Vagina (tissue), 2 donors: ENCODE results near the gene CMIP. TPM values are rescaled to one million over a fixed set of nuclear protein-coding genes. Genes with fewer than 3 reads are reported as not detected.
A peak's percentile ranks its signal among the peaks of the same experiment; 100 is the strongest.

Experiments used
- DNase-seq, 2 donors: peaks; one replicate each; pipeline ENCODE4 v3.0.0-alpha.2; 2017; ENCODE audit errors: extremely low spot score in 2 of 2
- H3K27ac ChIP-seq: fragments of 200-600 bp; sonication (generic); one replicate; pipeline ENCODE4 v1.5.1; 2019
- H3K27me3 ChIP-seq: fragments of 200-600 bp; sonication (generic); one replicate; pipeline ENCODE4 v1.5.1; 2019
- H3K36me3 ChIP-seq, 2 donors: fragments of 200-600 bp; sonication (generic); one replicate each; pipeline ENCODE4 v1.5.1; 2017 to 2019
- H3K4me1 ChIP-seq: fragments of 200-600 bp; sonication (generic); one replicate; pipeline ENCODE4 v1.5.1; 2019
- H3K4me3 ChIP-seq, 2 donors: fragments of 200-600 bp; sonication (generic); 1 replicate in 1 of 2; 2 replicates in 1 of 2; pipeline ENCODE4 v1.5.1; 2016 to 2019
- H3K9me3 ChIP-seq: fragments of 200-600 bp; sonication (generic); one replicate; pipeline ENCODE4 v1.5.1; 2019
- POLR2A ChIP-seq, 2 donors: fragments of 450-650 bp; IDR thresholded peaks; one replicate each; pipeline ENCODE4 v1.6.1; 2017; ENCODE audit warnings: antibody characterized with exemption in 2 of 2, mild to moderate bottlenecking in 2 of 2, moderate library complexity in 2 of 2
- POLR2AphosphoS5 ChIP-seq, 2 donors: sonication (generic); formaldehyde crosslinking; IDR thresholded peaks; one replicate each; pipeline ENCODE4 v1.9.0; 2017; ENCODE audit warnings: antibody characterized with exemption in 2 of 2, mild to moderate bottlenecking in 2 of 2, low read depth in 1 of 2; ENCODE audit not compliant: insufficient read depth in 1 of 2
- intact Hi-C: fragments of 100-400 bp; cut with DNase I; formaldehyde crosslinking; loops from one replicate; pipeline ENCODE4 v1.15.1; 2023
- total RNA-seq: library from RNA; depleted of rRNA; stranded (reverse); fragments of >200 nt; gene quantifications from one replicate; pipeline ENCODE4 v1.2.3, GENCODE V29; 2016
- TF ChIP-seq, protein P1 (sequence below), 3 experiments: fragments of 450-650 bp in 2 of 3; fragments of 200-600 bp in 1 of 3; sonication (generic) in 1 of 3; IDR thresholded peaks; one replicate each; pipeline ENCODE4 v1.5.1; 2017 to 2019; ENCODE audit warnings: antibody characterized with exemption in 3 of 3, mild to moderate bottlenecking in 2 of 3, moderate library complexity in 2 of 3

The CMIP gene
- total RNA-seq, 1 donor from 2014 or later = 66.3 TPM

DNA sequence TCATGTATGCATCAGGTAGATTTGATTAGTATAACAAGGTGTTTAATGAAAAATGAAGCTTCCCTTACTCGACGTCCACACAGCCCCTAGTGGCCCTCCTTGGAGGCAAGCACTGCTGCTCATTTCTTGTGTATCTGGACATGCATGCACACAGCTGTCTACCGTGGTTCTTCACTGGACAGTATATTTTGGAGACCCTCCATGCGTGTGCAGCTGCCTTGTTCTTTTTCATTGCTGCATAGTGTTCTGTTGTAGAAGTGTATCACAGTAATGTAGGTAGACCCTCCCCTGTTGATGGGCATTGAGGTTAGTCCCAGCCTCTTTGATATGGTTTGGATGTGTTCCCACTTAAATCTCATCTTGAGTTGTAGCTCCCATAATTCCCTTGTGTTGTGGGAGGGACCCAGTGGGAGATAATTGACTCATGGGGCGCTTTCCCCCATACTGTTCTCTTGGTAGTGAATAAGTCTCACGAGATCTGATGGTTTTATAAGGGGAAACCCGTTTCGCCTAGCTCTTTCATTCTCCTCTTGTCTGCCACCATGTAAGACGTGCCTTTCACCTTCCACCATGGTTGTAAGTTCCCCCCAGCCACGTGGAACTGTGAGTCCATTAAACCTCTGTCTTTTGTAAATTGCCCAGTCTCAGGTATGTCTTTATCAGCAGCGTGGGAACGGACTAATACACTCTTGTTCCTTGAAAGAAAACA is 6.3 kb downstream of the CMIP start:
- H3K9me3 ChIP-seq = no peaks in the 10 kb centered on the region
- no peaks in the 10 kb centered on the region for H3K36me3 ChIP-seq
- no peak for TF ChIP-seq POLR2A (IDR thresholded peaks at IDR 0.05)
- TF ChIP-seq POLR2AphosphoS5 (IDR thresholded peaks at IDR 0.05; ENCODE audit: insufficient read depth in 1 of 2, low read depth in 1 of 2) = no peak
- TF ChIP-seq, protein P1, sequence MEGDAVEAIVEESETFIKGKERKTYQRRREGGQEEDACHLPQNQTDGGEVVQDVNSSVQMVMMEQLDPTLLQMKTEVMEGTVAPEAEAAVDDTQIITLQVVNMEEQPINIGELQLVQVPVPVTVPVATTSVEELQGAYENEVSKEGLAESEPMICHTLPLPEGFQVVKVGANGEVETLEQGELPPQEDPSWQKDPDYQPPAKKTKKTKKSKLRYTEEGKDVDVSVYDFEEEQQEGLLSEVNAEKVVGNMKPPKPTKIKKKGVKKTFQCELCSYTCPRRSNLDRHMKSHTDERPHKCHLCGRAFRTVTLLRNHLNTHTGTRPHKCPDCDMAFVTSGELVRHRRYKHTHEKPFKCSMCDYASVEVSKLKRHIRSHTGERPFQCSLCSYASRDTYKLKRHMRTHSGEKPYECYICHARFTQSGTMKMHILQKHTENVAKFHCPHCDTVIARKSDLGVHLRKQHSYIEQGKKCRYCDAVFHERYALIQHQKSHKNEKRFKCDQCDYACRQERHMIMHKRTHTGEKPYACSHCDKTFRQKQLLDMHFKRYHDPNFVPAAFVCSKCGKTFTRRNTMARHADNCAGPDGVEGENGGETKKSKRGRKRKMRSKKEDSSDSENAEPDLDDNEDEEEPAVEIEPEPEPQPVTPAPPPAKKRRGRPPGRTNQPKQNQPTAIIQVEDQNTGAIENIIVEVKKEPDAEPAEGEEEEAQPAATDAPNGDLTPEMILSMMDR (IDR thresholded peaks at IDR 0.05) = no peak
- peaks cover 76% of the 10 kb centered on the region for H3K4me1 ChIP-seq
- intact Hi-C loops = no loop called here
- DNase-seq = no peak
- H3K27me3 ChIP-seq = no peaks in the 10 kb centered on the region
- H3K27ac ChIP-seq = peak overlapping the region; percentile 43
- no peak overlapping the region for H3K4me3 ChIP-seq

DNA sequence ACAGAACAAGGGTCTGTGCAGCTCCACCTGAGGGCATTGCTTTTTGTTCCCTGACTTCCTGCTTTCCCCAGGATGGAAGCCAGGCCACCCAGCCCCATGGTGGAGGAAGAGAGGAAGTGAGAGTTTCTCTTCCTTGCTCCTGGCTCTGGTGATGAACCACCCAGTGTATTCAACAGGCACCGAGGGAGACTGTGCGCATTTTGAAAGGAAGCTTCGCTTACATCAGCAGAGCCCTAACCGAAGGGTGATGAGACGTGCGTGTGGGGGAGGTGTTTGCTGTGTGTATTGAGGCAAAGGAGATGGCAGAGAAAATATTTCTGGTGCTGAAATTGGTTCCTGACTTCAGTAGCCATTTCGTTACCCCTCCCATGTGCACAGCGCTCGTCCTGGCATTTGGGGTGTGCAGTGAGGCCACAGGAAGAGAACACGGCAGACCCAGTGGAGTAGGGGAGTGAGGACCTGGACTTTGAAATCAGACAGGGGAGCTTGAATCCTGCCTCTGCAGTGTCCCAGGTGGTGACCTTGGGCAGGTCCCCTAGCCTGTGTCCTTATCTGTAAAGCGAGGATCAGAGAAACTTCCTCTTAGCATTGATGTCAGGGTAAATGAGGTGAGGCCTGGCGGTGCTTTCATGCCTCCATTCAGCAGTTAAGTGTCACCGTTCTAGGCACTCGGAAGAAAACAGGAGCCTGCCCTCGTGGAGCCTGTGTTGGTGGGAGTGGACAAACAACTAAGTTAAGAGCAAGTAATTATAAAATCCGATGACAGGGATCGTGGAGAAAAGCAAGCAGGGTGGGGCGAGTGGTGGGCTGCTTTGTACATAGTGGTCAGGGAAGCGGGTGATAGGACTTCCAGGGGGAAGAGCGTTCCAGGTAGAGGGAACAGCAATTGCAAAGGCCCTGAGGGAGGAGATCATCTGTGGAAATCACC is 7.4 kb downstream of the CMIP start:
- Histone ChIP-seq H3K9me3 (no peaks in the 10 kb centered on the region), H3K36me3 (no peaks in the 10 kb centered on the region), H3K27me3 (no peaks in the 10 kb centered on the region), H3K4me3 (no peak overlapping the region), H3K27ac (peak overlapping the region; percentile 43), H3K4me1 (peaks cover 80% of the 10 kb centered on the region)
- no peak for DNase-seq
- intact Hi-C loops = no loop called here
- TF ChIP-seq, protein P1 (IDR thresholded peaks at IDR 0.05) = no peak
- TF ChIP-seq POLR2AphosphoS5 (IDR thresholded peaks at IDR 0.05; ENCODE audit: insufficient read depth in 1 of 2, low read depth in 1 of 2) (no peak), POLR2A (IDR thresholded peaks at IDR 0.05) (no peak)

DNA sequence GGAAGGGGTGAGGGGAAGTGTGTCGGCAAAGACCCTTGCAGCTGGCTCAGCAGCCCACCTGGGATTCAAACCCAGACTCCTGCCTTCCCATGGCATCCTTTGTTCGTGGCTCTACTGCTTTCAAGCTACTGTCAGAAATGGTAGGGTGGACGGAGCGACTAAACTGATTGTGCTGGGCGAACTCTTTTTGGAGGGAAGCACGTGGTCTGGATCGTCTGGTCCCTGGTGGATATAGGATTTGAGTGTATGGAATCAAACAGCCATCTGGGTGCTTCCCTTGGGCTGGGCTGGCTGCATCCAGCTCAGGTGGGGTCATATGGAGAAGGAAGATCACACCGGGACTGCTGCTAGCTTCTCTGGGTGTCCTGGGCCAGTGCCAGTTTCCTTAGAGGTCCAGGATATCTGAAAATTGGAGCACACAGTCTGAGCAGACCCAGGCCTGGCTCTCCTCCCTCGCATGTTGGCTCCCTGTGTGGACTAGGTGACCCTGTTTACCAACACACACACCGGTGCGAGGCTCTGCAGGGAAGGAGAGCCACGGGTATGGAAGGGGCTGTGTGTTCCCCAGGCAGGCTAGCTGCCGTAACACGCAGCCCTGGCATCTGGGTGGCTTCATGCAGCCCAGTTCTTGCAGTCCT is 8.6 kb downstream of the CMIP start:
- intact Hi-C loops = no loop called here
- peak overlapping the region; percentile 2 for H3K27ac ChIP-seq
- H3K36me3 ChIP-seq = no peaks in the 10 kb centered on the region
- no peak overlapping the region for H3K4me3 ChIP-seq
- H3K4me1 ChIP-seq = peaks cover 80% of the 10 kb centered on the region
- TF ChIP-seq POLR2A (IDR thresholded peaks at IDR 0.05) (no peak), POLR2AphosphoS5 (IDR thresholded peaks at IDR 0.05; ENCODE audit: insufficient read depth in 1 of 2, low read depth in 1 of 2) (no peak)
- TF ChIP-seq, protein P1 (IDR thresholded peaks at IDR 0.05) = no peak
- H3K9me3 ChIP-seq = no peaks in the 10 kb centered on the region
- no peaks in the 10 kb centered on the region for H3K27me3 ChIP-seq
- no peak for DNase-seq

DNA sequence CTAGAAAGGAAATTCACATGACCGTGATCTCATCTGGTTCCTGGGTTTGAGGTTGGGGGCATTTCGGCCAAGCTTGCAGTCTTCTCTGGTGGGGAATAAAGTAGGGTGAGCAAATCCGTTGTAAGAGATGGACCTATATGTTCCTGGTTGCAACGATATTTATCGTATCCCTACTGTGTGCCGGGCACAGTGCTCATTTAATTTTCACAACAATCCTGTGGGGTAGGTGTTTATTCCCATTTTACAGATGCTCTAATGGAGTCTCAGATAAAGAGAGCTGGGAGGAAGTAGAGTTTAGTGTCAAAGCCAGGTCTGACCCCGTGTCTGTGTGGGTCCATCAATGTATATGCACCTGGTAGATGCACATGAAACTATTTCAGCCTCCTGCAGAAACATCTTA is 9.4 kb downstream of the CMIP start:
- Histone ChIP-seq H3K9me3 (no peaks in the 10 kb centered on the region), H3K27me3 (no peaks in the 10 kb centered on the region), H3K27ac (no peak overlapping the region), H3K4me1 (peaks cover 75% of the 10 kb centered on the region), H3K4me3 (no peak overlapping the region), H3K36me3 (peaks cover 0 to 2% of the 10 kb centered on the region in 2 donors)
- DNase-seq = no peak
- no peak for TF ChIP-seq POLR2A (IDR thresholded peaks at IDR 0.05)
- TF ChIP-seq POLR2AphosphoS5 (IDR thresholded peaks at IDR 0.05; ENCODE audit: insufficient read depth in 1 of 2, low read depth in 1 of 2) = no peak
- TF ChIP-seq, protein P1 (IDR thresholded peaks at IDR 0.05) = no peak
- intact Hi-C loops = no loop called here
